Measurements from ENCODE around the gene LYPD6B.

LYPD6B gene

GRCh38 chr2:149002378-149002890, 36.1 kb upstream of the LYPD6B start:
- Histone ChIP-seq H3K4me1 (ENCODE audit: low read length) (no peaks in the 10 kb centered on the region), H3K36me3 (replicated peaks; ENCODE audit: insufficient read depth, low read length) (no peaks in the 10 kb centered on the region), H3K4me2 (ENCODE audit: low read depth, low read length) (no peak overlapping the region), H2AFZ (ENCODE audit: low read length) (no peak overlapping the region), H3K4me3 (ENCODE audit: low read length) (no peak overlapping the region), H3F3A (ENCODE audit: insufficient read depth, low read length) (no peaks in the 10 kb centered on the region), H3K9me3 (replicated peaks; ENCODE audit: insufficient read depth, low read length) (no peaks in the 10 kb centered on the region), H4K20me1 (ENCODE audit: insufficient read depth, low read length) (no peaks in the 10 kb centered on the region), H3K79me2 (ENCODE audit: low read length) (no peaks in the 10 kb centered on the region), H3K27ac (ENCODE audit: low read length) (no peak overlapping the region), H3K9me2 (replicated peaks; ENCODE audit: insufficient read depth, low read length) (no peaks in the 10 kb centered on the region), H3K27me3 (replicated peaks; ENCODE audit: insufficient read depth, low read length) (no peaks in the 10 kb centered on the region), H3K9ac (ENCODE audit: low read length) (no peak overlapping the region)
- no peak for DNase-seq
- TF ChIP-seq, protein P1, sequence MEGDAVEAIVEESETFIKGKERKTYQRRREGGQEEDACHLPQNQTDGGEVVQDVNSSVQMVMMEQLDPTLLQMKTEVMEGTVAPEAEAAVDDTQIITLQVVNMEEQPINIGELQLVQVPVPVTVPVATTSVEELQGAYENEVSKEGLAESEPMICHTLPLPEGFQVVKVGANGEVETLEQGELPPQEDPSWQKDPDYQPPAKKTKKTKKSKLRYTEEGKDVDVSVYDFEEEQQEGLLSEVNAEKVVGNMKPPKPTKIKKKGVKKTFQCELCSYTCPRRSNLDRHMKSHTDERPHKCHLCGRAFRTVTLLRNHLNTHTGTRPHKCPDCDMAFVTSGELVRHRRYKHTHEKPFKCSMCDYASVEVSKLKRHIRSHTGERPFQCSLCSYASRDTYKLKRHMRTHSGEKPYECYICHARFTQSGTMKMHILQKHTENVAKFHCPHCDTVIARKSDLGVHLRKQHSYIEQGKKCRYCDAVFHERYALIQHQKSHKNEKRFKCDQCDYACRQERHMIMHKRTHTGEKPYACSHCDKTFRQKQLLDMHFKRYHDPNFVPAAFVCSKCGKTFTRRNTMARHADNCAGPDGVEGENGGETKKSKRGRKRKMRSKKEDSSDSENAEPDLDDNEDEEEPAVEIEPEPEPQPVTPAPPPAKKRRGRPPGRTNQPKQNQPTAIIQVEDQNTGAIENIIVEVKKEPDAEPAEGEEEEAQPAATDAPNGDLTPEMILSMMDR (IDR thresholded peaks at IDR 0.05; ENCODE audit: low read length) = no peak
- TF ChIP-seq EZH2phosphoT487 (IDR thresholded peaks at IDR 0.05; ENCODE audit: low read length) (no peak), EZH2 (optimal IDR thresholded peaks at IDR 0.05; ENCODE audit: low read depth, low read length) (no peak)

DNA sequence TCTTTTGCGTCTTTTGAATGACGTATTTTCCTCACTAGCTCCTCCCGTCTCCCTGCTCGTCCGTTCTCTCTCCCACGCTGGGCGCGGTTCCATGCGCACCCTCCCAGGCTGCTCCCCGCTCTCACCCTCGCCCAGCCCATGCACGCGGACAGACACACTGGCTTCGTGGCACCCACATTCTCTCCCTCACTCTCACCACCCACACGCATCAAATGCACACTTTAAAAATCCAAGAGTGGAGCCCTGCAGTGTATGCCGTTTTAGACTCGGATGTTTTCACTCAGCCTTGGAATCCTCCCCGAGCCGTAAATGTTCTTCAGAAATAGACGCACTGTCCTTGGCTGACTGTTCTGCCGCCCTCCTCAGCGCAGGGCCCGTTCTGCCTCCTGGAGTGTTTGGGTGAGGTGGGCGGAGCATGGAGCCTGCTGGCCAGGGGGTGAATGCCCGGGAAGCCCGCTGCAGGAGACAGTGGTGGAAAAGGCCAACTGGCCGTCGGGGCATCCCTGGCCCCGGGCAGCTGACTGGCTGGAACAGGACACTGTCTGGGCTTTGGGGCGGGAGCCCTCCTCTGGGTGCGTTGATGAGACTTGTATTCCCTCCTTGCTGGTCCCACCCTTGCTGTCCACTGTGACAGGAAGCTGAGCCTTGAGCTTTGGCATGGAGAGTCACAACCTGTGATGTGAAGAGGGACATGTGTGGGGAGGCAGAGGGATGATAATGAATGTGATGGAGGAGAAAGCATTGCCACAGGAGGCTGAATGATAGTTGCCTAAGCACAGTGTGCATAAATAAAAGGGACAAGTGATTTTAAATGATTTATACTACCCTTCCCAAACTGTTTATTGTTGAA, 35.4 kb upstream of the LYPD6B start:
- H3K79me2 ChIP-seq (ENCODE audit: low read length) = no peaks in the 10 kb centered on the region
- H3K4me1 ChIP-seq (ENCODE audit: low read length) = no peaks in the 10 kb centered on the region
- H3K27me3 ChIP-seq (replicated peaks; ENCODE audit: insufficient read depth, low read length) = no peaks in the 10 kb centered on the region
- no peak overlapping the region for H3K27ac ChIP-seq (ENCODE audit: low read length)
- no peak overlapping the region for H3K4me2 ChIP-seq (ENCODE audit: low read depth, low read length)
- no peaks in the 10 kb centered on the region for H3K9me3 ChIP-seq (replicated peaks; ENCODE audit: insufficient read depth, low read length)
- TF ChIP-seq EZH2phosphoT487 (IDR thresholded peaks at IDR 0.05; ENCODE audit: low read length) = no peak
- TF ChIP-seq, protein P1 (IDR thresholded peaks at IDR 0.05; ENCODE audit: low read length) = no peak
- TF ChIP-seq EZH2 (optimal IDR thresholded peaks at IDR 0.05; ENCODE audit: low read depth, low read length) = no peak
- no peaks in the 10 kb centered on the region for H3K9me2 ChIP-seq (replicated peaks; ENCODE audit: insufficient read depth, low read length)
- H3K4me3 ChIP-seq (ENCODE audit: low read length) = no peak overlapping the region
- no peak overlapping the region for H2AFZ ChIP-seq (ENCODE audit: low read length)
- H3K36me3 ChIP-seq (replicated peaks; ENCODE audit: insufficient read depth, low read length) = no peaks in the 10 kb centered on the region
- no peaks in the 10 kb centered on the region for H4K20me1 ChIP-seq (ENCODE audit: insufficient read depth, low read length)
- no peak for DNase-seq
- no peaks in the 10 kb centered on the region for H3F3A ChIP-seq (ENCODE audit: insufficient read depth, low read length)
- H3K9ac ChIP-seq (ENCODE audit: low read length) = no peak overlapping the region

DNA sequence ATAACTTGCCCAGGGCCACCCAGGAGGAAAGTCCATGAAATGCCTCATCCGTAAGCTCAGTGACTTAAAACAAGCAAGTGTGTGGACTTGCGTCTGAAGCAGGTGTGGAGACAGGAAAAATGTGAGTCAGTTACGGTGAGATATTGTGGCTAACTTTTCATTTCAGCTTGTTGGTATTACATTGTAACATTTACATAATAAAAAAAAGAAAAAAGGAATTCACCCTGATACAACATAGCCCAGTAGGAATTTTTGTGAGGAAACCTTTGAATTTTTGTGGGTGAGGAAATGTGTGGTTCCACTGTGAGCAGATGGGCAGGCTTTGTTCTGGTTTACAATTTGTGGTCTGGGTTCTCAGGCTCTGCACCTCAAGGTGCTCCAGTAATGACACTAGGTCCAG, 33.7 kb upstream of the LYPD6B start:
- no peak overlapping the region for H3K9ac ChIP-seq (ENCODE audit: low read length)
- H3K4me3 ChIP-seq (ENCODE audit: low read length) = no peak overlapping the region
- TF ChIP-seq, protein P1 (IDR thresholded peaks at IDR 0.05; ENCODE audit: low read length) = no peak
- TF ChIP-seq EZH2 (optimal IDR thresholded peaks at IDR 0.05; ENCODE audit: low read depth, low read length) (no peak), EZH2phosphoT487 (IDR thresholded peaks at IDR 0.05; ENCODE audit: low read length) (no peak)
- no peaks in the 10 kb centered on the region for H3K9me3 ChIP-seq (replicated peaks; ENCODE audit: insufficient read depth, low read length)
- no peak for DNase-seq
- no peaks in the 10 kb centered on the region for H4K20me1 ChIP-seq (ENCODE audit: insufficient read depth, low read length)
- no peaks in the 10 kb centered on the region for H3F3A ChIP-seq (ENCODE audit: insufficient read depth, low read length)
- H3K9me2 ChIP-seq (replicated peaks; ENCODE audit: insufficient read depth, low read length) = no peaks in the 10 kb centered on the region
- H3K4me2 ChIP-seq (ENCODE audit: low read depth, low read length) = no peak overlapping the region
- no peak overlapping the region for H3K27ac ChIP-seq (ENCODE audit: low read length)
- no peak overlapping the region for H2AFZ ChIP-seq (ENCODE audit: low read length)
- no peaks in the 10 kb centered on the region for H3K36me3 ChIP-seq (replicated peaks; ENCODE audit: insufficient read depth, low read length)
- H3K27me3 ChIP-seq (replicated peaks; ENCODE audit: insufficient read depth, low read length) = no peaks in the 10 kb centered on the region
- H3K79me2 ChIP-seq (ENCODE audit: low read length) = no peaks in the 10 kb centered on the region
- H3K4me1 ChIP-seq (ENCODE audit: low read length) = no peaks in the 10 kb centered on the region
